Right lobe of liver (tissue), 6 donors: ENCODE measurements around the gene SARS1. TPM values are rescaled to one million over a fixed set of nuclear protein-coding genes. Genes with fewer than 3 reads are reported as not detected.
"Not testable (repeated sequence)": the region's sequence is repeated elsewhere in the genome, so short reads cannot be mapped to it uniquely, and the experiment has no call there.

ENCODE experiments used
- ATAC-seq, 4 donors: fragments of 200-7000 bp; cut with Tn5 transposase; one replicate each; pipeline ENCODE4 v1.9.1; 2020; ENCODE audit warnings: mild to moderate bottlenecking in 4 of 4, moderate library complexity in 4 of 4
- DNase-seq, 3 donors: peaks; one replicate each; pipeline ENCODE4 v3.0.0-alpha.2; 2020
- H3K27ac ChIP-seq, 3 donors: fragments of 200-600 bp; one replicate each; pipeline ENCODE4 v1.8.0; 2022
- H3K27me3 ChIP-seq, 2 donors: fragments of 200-600 bp; one replicate each; pipeline ENCODE4 v1.8.0; 2022
- H3K36me3 ChIP-seq, 4 donors: fragments of 200-600 bp; sonication (generic) in 1 of 4; one replicate each; pipeline versions ENCODE4 v1.5.1 to v1.8.0; 2017 to 2022; ENCODE audit warnings: control low read depth in 1 of 4
- H3K4me1 ChIP-seq, 4 donors: fragments of 200-600 bp; sonication (generic) in 1 of 4; one replicate each; pipeline versions ENCODE4 v1.5.1 to v1.8.0; 2017 to 2022; ENCODE audit warnings: control low read depth in 1 of 4
- H3K4me3 ChIP-seq, 3 donors: fragments of 200-600 bp; one replicate each; pipeline ENCODE4 v1.8.0; 2022
- H3K9me3 ChIP-seq, 4 donors: fragments of 200-600 bp; sonication (generic) in 1 of 4; one replicate each; pipeline versions ENCODE4 v1.5.1 to v1.8.0; 2017 to 2022; ENCODE audit warnings: control low read depth in 1 of 4
- CTCF ChIP-seq, 4 donors: fragments of 200-600 bp in 3 of 4; fragments of 450-650 bp in 1 of 4; IDR thresholded peaks; one replicate each; pipeline versions ENCODE4 v1.5.1 to v1.8.0; 2016 to 2022; ENCODE audit warnings: antibody characterized with exemption in 4 of 4, mild to moderate bottlenecking in 2 of 4
- POLR2A ChIP-seq: fragments of 450-650 bp; IDR thresholded peaks from one replicate; pipeline ENCODE4 v1.6.1; 2017; ENCODE audit warnings: antibody characterized with exemption, mild to moderate bottlenecking
- WGBS: methylation state at CpG from one replicate; pipeline ENCODE4 v1.1.6; 2018; ENCODE audit warnings: low coverage, low lambda C conversion rate; ENCODE audit not compliant: insufficient coverage; ENCODE audit errors: missing lambda C conversion rate; 5-methylcytosine and 5-hydroxymethylcytosine counted together
- intact Hi-C, 2 donors: fragments of 100-400 bp; cut with DNase I; formaldehyde crosslinking; loops; one replicate each; pipeline versions ENCODE4 v1.11.2 to v1.14.1; 2022
- total RNA-seq, 6 experiments: library from RNA; depleted of rRNA in 2 of 6; stranded (reverse); fragments of >200 nt in 2 of 6; fragmentation: NEBNext Ultra II Directional in 3 of 6; extraction: Animal tissue kit (Norgen Biotek cat#: 25700) in 3 of 6; gene quantifications; one replicate each; pipeline versions ENCODE4 v1.1.0 to v1.2.4, GENCODE V29; 2016 to 2023
- donor health status: DM: no; HTN: yes; CAD: no.
- donor health status: DM: no; HTN: no; CAD: no.
- donor health status: DM: no; HTN: no; CAD: no.
- donor health status: DM: no; HTN: yes; CAD: no.
- donor health status: DM: no; HTN: yes; CAD: no.

SARS1 gene
- total RNA-seq, 6 experiments from 2014 or later = 73.5 to 123 (median 91.6) TPM

- H3K27ac ChIP-seq = no peak overlapping the region
- no peaks in the 10 kb centered on the region for H3K9me3 ChIP-seq
- no peak overlapping the region for H3K4me3 ChIP-seq
- no peak for TF ChIP-seq CTCF (IDR thresholded peaks at IDR 0.05)
- no peak for TF ChIP-seq POLR2A
- peaks cover 0 to 12% (median 2%) of the 10 kb centered on the region in 4 donors for H3K4me1 ChIP-seq
- WGBS = 86% methylated on average over 4 of the region's 10 CpGs
- DNase-seq (no peak), ATAC-seq (no peak)
- no peaks in the 10 kb centered on the region for H3K27me3 ChIP-seq
- intact Hi-C loops = no loop called here
- no peaks in the 10 kb centered on the region for H3K36me3 ChIP-seq
These were observed 42.1 kb upstream of the SARS1 start for GRCh38 chr1:109171646-109172045.

- H3K4me3 ChIP-seq, H3K27me3 ChIP-seq, intact Hi-C loops, H3K36me3 ChIP-seq, H3K9me3 ChIP-seq, H3K27ac ChIP-seq, DNase-seq: not testable (repeated sequence)
- 13% methylated on average over 1 of the region's 1 CpG for WGBS
- peak; percentile 54 to 65 (median 60) for ATAC-seq
- peaks cover 0 to 30% (median 14%) of the 10 kb centered on the region in 4 donors for H3K4me1 ChIP-seq
These were observed 37.4 kb upstream of the SARS1 start for GRCh38 chr1:109176349-109176748.

- H3K4me3 ChIP-seq, intact Hi-C loops, H3K9me3 ChIP-seq, H3K27me3 ChIP-seq, H3K36me3 ChIP-seq, DNase-seq: not testable (repeated sequence)
- ATAC-seq = peak in 3 of 4 donors; percentile 15 to 46 (median 17)
- H3K27ac ChIP-seq = peak overlapping the region; percentile 43 to 71 (median 66)
- peaks cover 0 to 39% (median 18%) of the 10 kb centered on the region in 4 donors for H3K4me1 ChIP-seq
- 55% methylated on average over 3 of the region's 3 CpGs for WGBS
These were observed 33.0 kb upstream of the SARS1 start for GRCh38 chr1:109180715-109181084.

GRCh38 chr1:109181085-109181806 is 32.5 kb upstream of the SARS1 start:
- Histone ChIP-seq H3K27me3 (no peaks in the 10 kb centered on the region), H3K4me1 (peaks cover 0 to 36% (median 16%) of the 10 kb centered on the region in 4 donors), H3K4me3 (no peak overlapping the region), H3K27ac (peak overlapping the region; percentile 43 to 71 (median 66)), H3K9me3 (no peaks in the 10 kb centered on the region), H3K36me3 (no peaks in the 10 kb centered on the region)
- intact Hi-C loops = no loop called here
- DNase-seq (peak in 1 of 3 donors; percentile 69), ATAC-seq (peak; percentile 87 to 94 (median 90))
- WGBS = 8% methylated on average over 4 of the region's 4 CpGs
- TF ChIP-seq CTCF (IDR thresholded peaks at IDR 0.05) (no peak), POLR2A (no peak)

GRCh38 chr1:109181807-109182163 is 31.9 kb upstream of the SARS1 start:
- peaks cover 0 to 34% (median 15%) of the 10 kb centered on the region in 4 donors for H3K4me1 ChIP-seq
- H3K36me3 ChIP-seq = no peaks in the 10 kb centered on the region
- TF ChIP-seq POLR2A (no peak), CTCF (IDR thresholded peaks at IDR 0.05) (no peak)
- WGBS = 39% methylated on average over 4 of the region's 4 CpGs
- H3K9me3 ChIP-seq = no peaks in the 10 kb centered on the region
- DNase-seq (no peak), ATAC-seq (peak; percentile 11 to 39 (median 16))
- H3K4me3 ChIP-seq = no peak overlapping the region
- H3K27ac ChIP-seq = peak overlapping the region; percentile 22 to 71 (median 66)
- no peaks in the 10 kb centered on the region for H3K27me3 ChIP-seq
- intact Hi-C loops = no loop called here
